Activated CD4-positive, alpha-beta T cell treated with anti-CD3 and anti-CD28 coated beads, Interleukin-2, amount 10 ng/mL, durations not matched to agents 24 days and 14 days (primary cell): ENCODE data around the gene CREB3L4. TPM values are rescaled to one million over a fixed set of nuclear protein-coding genes. Genes with fewer than 3 reads are reported as not detected.

Experiments used
- DNase-seq: peaks from one replicate; pipeline ENCODE4 v3.0.0; 2022
- H3K27ac Mint-ChIP-seq: one replicate; pipeline ENCODE4 v1.8.0; 2022; ENCODE audit warnings: mild to moderate bottlenecking, mixed read lengths
- H3K27me3 Mint-ChIP-seq: one replicate; pipeline ENCODE4 v1.8.0; 2022; ENCODE audit warnings: mixed read lengths
- H3K36me3 Mint-ChIP-seq: one replicate; pipeline ENCODE4 v1.8.0; 2022; ENCODE audit warnings: low read depth, mild to moderate bottlenecking, mixed read lengths
- H3K4me1 Mint-ChIP-seq: one replicate; pipeline ENCODE4 v1.8.0; 2021; ENCODE audit warnings: mixed read lengths
- H3K4me3 Mint-ChIP-seq: one replicate; pipeline ENCODE4 v1.8.0; 2022; ENCODE audit warnings: mild to moderate bottlenecking, moderate library complexity, mixed read lengths
- H3K9me3 Mint-ChIP-seq: one replicate; pipeline ENCODE4 v1.8.0; 2021; ENCODE audit warnings: mixed read lengths
- intact Hi-C: fragments of 100-400 bp; cut with micrococcal nuclease; formaldehyde crosslinking; loops from one replicate; pipeline ENCODE4 v1.15.1; 2023
- total RNA-seq: library from RNA; stranded (reverse); gene quantifications from 2 replicates; pipeline ENCODE4 v1.2.3, GENCODE V29; 2022

CREB3L4 gene
- total RNA-seq, 1 donor from 2014 or later: 8.3 TPM

- Mint-ChIP-seq H3K9me3 (no peaks in the 10 kb centered on the region), H3K27me3 (no peaks in the 10 kb centered on the region), H3K27ac (peak within 1 kb of the TSS; percentile 94), H3K4me3 (peak within 1 kb of the TSS; percentile 88), H3K4me1 (peaks cover 52% of the 10 kb centered on the region), H3K36me3 (peaks cover 31% of the 10 kb centered on the region)
- DNase-seq: peak; percentile 99
- intact Hi-C loops: loop anchor here (1.0 kb wide), 5 partner anchors 9 to 175 kb away; partner anchors contain the start of genes CREB3L4, DENND4B and JTB
Observed at GRCh38 chr1:153958111-153958960, 9.4 kb upstream of the CREB3L4 start, which contains the start of gene CRTC2. Gene CRTC2 (minus strand): TSS chr1:153958612. CDS start chr1:153958497, 115 bp downstream.

- Mint-ChIP-seq H3K27ac (peak overlapping the region; percentile 94), H3K9me3 (no peaks in the 10 kb centered on the region), H3K4me3 (peak overlapping the region; percentile 88), H3K36me3 (peaks cover 28% of the 10 kb centered on the region), H3K27me3 (no peaks in the 10 kb centered on the region), H3K4me1 (peaks cover 54% of the 10 kb centered on the region)
- no peak for DNase-seq
- intact Hi-C loops: loop anchor here (1.0 kb wide), 5 partner anchors 8 to 176 kb away; partner anchors contain the start of genes CREB3L4, DENND4B and JTB
Observed at GRCh38 chr1:153958961-153959260, 8.8 kb upstream of the CREB3L4 start.

GRCh38 chr1:153959454-153959853 is 8.2 kb upstream of the CREB3L4 start:
- intact Hi-C loops: no loop called here
- no peak for DNase-seq
- H3K27me3 Mint-ChIP-seq: no peaks in the 10 kb centered on the region
- H3K9me3 Mint-ChIP-seq: no peaks in the 10 kb centered on the region
- peak overlapping the region; percentile 59 for H3K27ac Mint-ChIP-seq
- H3K4me1 Mint-ChIP-seq: peaks cover 52% of the 10 kb centered on the region
- H3K36me3 Mint-ChIP-seq: peaks cover 22% of the 10 kb centered on the region
- H3K4me3 Mint-ChIP-seq: no peak overlapping the region

- Mint-ChIP-seq H3K4me1 (peaks cover 52% of the 10 kb centered on the region), H3K9me3 (no peaks in the 10 kb centered on the region), H3K27me3 (no peaks in the 10 kb centered on the region), H3K4me3 (no peak overlapping the region), H3K36me3 (peaks cover 22% of the 10 kb centered on the region), H3K27ac (peak overlapping the region; percentile 59)
- intact Hi-C loops: loop anchor here (10.0 kb wide), 1 partner anchor 425 kb away; the partner anchor contains the start of gene S100A6
- DNase-seq: no peak
Observed at GRCh38 chr1:153960206-153960605, 7.5 kb upstream of the CREB3L4 start.

- H3K27ac Mint-ChIP-seq: peak overlapping the region; percentile 60
- no peaks in the 10 kb centered on the region for H3K9me3 Mint-ChIP-seq
- peaks cover 28% of the 10 kb centered on the region for H3K36me3 Mint-ChIP-seq
- H3K27me3 Mint-ChIP-seq: no peaks in the 10 kb centered on the region
- DNase-seq: no peak
- intact Hi-C loops: loop anchor here (10.0 kb wide), 1 partner anchor 427 kb away; the partner anchor contains the start of gene S100A6
- peaks cover 51% of the 10 kb centered on the region for H3K4me1 Mint-ChIP-seq
- H3K4me3 Mint-ChIP-seq: peak overlapping the region; percentile 87
Observed at GRCh38 chr1:153961421-153961820, 6.3 kb upstream of the CREB3L4 start.

GRCh38 chr1:153962088-153963029 is 5.3 kb upstream of the CREB3L4 start:
- Mint-ChIP-seq H3K4me3 (peak overlapping the region; percentile 87), H3K4me1 (peaks cover 48% of the 10 kb centered on the region), H3K27ac (peak overlapping the region; percentile 89), H3K9me3 (no peaks in the 10 kb centered on the region), H3K36me3 (peaks cover 32% of the 10 kb centered on the region), H3K27me3 (no peaks in the 10 kb centered on the region)
- intact Hi-C loops: loop anchor here (1.0 to 10.0 kb wide), 3 partner anchors 28 to 428 kb away; partner anchors contain the start of genes RPS27 and S100A6
- no peak for DNase-seq

- Mint-ChIP-seq H3K36me3 (peaks cover 32% of the 10 kb centered on the region), H3K9me3 (no peaks in the 10 kb centered on the region), H3K4me1 (peaks cover 57% of the 10 kb centered on the region), H3K27me3 (no peaks in the 10 kb centered on the region), H3K27ac (peak within 1 kb of the TSS; percentile 89), H3K4me3 (peak within 1 kb of the TSS; percentile 87)
- intact Hi-C loops: loop anchor here (1.0 to 10.0 kb wide), 3 partner anchors 27 to 428 kb away; partner anchors contain the start of genes RPS27 and S100A6
- peak; percentile 99 for DNase-seq
Observed at GRCh38 chr1:153963030-153963849, 4.5 kb upstream of the CREB3L4 start, which contains the start of gene SLC39A1. Gene SLC39A1 (minus strand): TSS chr1:153963537. CDS start chr1:153962715, 822 bp downstream.

- Mint-ChIP-seq H3K9me3 (no peaks in the 10 kb centered on the region), H3K4me1 (peaks cover 55% of the 10 kb centered on the region), H3K4me3 (peak overlapping the region; percentile 87), H3K36me3 (peaks cover 29% of the 10 kb centered on the region), H3K27ac (peak overlapping the region; percentile 89), H3K27me3 (no peaks in the 10 kb centered on the region)
- DNase-seq: no peak
- intact Hi-C loops: loop anchor here (1.0 to 10.0 kb wide), 3 partner anchors 26 to 429 kb away; partner anchors contain the start of genes RPS27 and S100A6
Observed at GRCh38 chr1:153963850-153964331, 3.8 kb upstream of the CREB3L4 start.

- Mint-ChIP-seq H3K27ac (peak overlapping the region; percentile 98), H3K36me3 (peaks cover 21% of the 10 kb centered on the region), H3K9me3 (no peaks in the 10 kb centered on the region), H3K4me1 (peaks cover 48% of the 10 kb centered on the region), H3K27me3 (no peaks in the 10 kb centered on the region), H3K4me3 (peak overlapping the region; percentile 92)
- intact Hi-C loops: loop anchor here (1.0 to 10.0 kb wide), 3 partner anchors 9 to 433 kb away; partner anchors contain the start of genes CRTC2, JTB and S100A6
- no peak for DNase-seq
Observed at GRCh38 chr1:153968000-153968363, 280 bp downstream of the CREB3L4 start.

- intact Hi-C loops: loop anchor here (10.0 kb wide), 1 partner anchor 434 kb away; the partner anchor contains the start of gene S100A6
- Mint-ChIP-seq H3K4me3 (peak overlapping the region; percentile 92), H3K27ac (peak overlapping the region; percentile 98), H3K36me3 (peaks cover 25% of the 10 kb centered on the region), H3K27me3 (no peaks in the 10 kb centered on the region), H3K4me1 (peaks cover 50% of the 10 kb centered on the region), H3K9me3 (no peaks in the 10 kb centered on the region)
- no peak for DNase-seq
Observed at GRCh38 chr1:153968408-153968807, 706 bp downstream of the CREB3L4 start.

- H3K36me3 Mint-ChIP-seq: peaks cover 28% of the 10 kb centered on the region
- no peak for DNase-seq
- intact Hi-C loops: loop anchor here (10.0 kb wide), 1 partner anchor 434 kb away; the partner anchor contains the start of gene S100A6
- H3K27ac Mint-ChIP-seq: peak overlapping the region; percentile 60
- H3K27me3 Mint-ChIP-seq: no peaks in the 10 kb centered on the region
- H3K4me1 Mint-ChIP-seq: peaks cover 48% of the 10 kb centered on the region
- H3K9me3 Mint-ChIP-seq: no peaks in the 10 kb centered on the region
- peak overlapping the region; percentile 92 for H3K4me3 Mint-ChIP-seq
Observed at GRCh38 chr1:153968972-153969371, 1.3 kb downstream of the CREB3L4 start.

- Mint-ChIP-seq H3K4me3 (no peak overlapping the region), H3K27me3 (no peaks in the 10 kb centered on the region), H3K4me1 (peaks cover 50% of the 10 kb centered on the region), H3K9me3 (no peaks in the 10 kb centered on the region), H3K27ac (no peak overlapping the region), H3K36me3 (peaks cover 38% of the 10 kb centered on the region)
- intact Hi-C loops: no loop called here
- DNase-seq: no peak
Observed at GRCh38 chr1:153970346-153970745, 2.6 kb downstream of the CREB3L4 start.
